GM19467 (cell line): ENCODE data around the gene DOCK6.

Experiments used
- ATAC-seq: cut with Tn5 transposase; IDR thresholded peaks from one replicate; pipeline ENCODE4 v1.9.1; 2021; ENCODE audit warnings: mild to moderate bottlenecking, moderate library complexity; ENCODE audit not compliant: unreplicated experiment

Gene DOCK6, protein sequence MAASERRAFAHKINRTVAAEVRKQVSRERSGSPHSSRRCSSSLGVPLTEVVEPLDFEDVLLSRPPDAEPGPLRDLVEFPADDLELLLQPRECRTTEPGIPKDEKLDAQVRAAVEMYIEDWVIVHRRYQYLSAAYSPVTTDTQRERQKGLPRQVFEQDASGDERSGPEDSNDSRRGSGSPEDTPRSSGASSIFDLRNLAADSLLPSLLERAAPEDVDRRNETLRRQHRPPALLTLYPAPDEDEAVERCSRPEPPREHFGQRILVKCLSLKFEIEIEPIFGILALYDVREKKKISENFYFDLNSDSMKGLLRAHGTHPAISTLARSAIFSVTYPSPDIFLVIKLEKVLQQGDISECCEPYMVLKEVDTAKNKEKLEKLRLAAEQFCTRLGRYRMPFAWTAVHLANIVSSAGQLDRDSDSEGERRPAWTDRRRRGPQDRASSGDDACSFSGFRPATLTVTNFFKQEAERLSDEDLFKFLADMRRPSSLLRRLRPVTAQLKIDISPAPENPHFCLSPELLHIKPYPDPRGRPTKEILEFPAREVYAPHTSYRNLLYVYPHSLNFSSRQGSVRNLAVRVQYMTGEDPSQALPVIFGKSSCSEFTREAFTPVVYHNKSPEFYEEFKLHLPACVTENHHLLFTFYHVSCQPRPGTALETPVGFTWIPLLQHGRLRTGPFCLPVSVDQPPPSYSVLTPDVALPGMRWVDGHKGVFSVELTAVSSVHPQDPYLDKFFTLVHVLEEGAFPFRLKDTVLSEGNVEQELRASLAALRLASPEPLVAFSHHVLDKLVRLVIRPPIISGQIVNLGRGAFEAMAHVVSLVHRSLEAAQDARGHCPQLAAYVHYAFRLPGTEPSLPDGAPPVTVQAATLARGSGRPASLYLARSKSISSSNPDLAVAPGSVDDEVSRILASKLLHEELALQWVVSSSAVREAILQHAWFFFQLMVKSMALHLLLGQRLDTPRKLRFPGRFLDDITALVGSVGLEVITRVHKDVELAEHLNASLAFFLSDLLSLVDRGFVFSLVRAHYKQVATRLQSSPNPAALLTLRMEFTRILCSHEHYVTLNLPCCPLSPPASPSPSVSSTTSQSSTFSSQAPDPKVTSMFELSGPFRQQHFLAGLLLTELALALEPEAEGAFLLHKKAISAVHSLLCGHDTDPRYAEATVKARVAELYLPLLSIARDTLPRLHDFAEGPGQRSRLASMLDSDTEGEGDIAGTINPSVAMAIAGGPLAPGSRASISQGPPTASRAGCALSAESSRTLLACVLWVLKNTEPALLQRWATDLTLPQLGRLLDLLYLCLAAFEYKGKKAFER (N-terminal part only)

DNA sequence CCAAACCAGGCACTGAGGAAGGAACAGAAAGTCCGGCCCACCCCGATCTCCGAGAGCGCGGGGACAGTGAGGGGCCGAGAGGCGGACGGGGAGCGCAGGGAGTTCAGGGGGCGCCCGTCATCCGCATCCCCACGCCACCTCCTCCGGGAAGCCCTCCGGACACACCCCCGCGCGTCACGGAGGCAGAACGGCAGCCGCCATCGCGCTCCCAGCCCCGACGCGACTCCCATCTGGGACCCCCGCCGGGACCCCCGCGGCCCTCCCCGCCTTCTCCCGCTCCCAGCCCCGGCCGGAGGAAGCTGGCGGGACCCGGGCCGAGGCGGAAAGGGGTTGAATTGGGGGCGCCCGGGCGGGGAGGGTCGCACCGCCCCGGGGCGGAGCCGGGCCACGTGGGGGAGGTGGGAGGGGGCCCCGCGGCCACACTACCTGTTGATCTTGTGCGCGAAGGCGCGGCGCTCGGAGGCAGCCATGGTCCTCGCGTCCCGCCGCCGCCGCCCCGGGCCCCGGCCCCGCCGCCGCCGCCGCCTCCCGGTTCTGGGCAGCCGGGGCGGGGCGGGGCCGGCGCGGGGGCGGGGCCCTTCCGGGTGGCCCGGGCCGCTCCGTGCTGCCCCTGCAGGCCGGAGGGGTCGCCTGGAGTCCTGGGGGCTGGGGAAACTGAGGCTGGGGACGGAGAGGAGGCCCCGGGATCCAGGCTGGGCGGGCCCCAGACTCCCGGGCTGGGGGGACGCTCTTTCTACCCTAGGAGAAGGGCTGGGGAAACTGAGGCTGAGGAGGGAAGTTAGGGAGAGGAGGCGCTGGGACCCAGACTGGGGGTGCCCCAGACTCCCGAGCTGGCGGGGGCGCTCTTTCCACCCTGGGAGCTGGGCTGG lies at the start of gene DOCK6:
Gene DOCK6, minus strand, starts transcription at position 554 of the 869 bp plus-strand sequence. Its CDS starts 84 bp downstream, at position 470.
- ATAC-seq = no peak

DNA sequence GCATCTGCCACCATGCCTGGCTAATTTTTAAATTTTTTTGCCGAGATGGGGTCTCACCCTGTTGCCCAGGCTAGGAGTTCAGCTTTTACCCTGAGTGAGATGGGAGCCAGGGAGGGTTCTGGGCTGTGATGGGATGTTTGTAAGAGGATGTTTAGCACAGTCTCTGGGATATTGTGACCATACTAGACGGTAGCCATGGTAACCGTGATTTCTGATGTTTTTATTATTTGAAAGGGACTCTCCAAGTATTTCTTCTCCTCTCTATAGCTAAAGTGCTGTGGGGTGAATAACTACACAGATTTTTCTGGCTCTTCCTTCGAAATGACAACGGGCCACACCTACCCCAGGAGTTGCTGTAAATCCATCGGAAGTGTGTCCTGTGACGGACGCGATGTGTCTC lies 44.0 kb upstream of the DOCK6 start:
- no peak for ATAC-seq

DNA sequence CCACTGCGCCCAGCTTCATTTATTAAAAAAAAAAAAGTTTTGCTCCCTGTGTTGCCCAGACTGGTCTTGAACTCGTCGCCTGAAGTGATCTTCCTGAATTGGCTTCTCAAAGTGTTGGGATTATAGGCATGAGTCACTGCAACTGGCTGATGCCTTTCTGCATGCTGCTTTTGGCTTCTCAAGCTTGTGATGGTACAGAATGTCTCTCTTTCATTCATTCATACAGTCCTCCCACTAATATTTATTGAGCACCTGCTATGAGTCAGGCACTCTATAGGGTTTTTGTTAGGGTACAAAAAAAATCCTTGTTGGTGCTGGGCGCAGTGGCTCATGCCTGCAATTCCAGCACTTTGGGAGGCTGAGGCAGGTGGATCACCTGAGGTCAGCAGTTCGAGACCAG lies 42.6 kb upstream of the DOCK6 start:
- ATAC-seq = no peak

DNA sequence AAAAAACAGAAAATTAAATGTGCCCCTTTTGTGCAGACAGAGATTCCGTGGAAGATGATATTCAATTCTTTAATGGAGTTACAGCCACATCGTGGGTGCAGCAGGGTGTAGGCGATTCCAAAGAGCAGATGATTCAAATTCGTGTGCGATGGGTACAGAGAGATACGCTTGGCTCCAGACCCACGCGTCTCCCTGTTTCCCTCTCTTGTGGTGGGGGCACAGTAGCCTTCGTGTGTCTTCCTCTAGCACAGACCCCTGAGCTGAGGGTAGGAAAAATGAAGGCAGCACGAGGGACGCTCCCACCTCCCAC lies 38.4 kb upstream of the DOCK6 start:
- ATAC-seq = no peak

DNA sequence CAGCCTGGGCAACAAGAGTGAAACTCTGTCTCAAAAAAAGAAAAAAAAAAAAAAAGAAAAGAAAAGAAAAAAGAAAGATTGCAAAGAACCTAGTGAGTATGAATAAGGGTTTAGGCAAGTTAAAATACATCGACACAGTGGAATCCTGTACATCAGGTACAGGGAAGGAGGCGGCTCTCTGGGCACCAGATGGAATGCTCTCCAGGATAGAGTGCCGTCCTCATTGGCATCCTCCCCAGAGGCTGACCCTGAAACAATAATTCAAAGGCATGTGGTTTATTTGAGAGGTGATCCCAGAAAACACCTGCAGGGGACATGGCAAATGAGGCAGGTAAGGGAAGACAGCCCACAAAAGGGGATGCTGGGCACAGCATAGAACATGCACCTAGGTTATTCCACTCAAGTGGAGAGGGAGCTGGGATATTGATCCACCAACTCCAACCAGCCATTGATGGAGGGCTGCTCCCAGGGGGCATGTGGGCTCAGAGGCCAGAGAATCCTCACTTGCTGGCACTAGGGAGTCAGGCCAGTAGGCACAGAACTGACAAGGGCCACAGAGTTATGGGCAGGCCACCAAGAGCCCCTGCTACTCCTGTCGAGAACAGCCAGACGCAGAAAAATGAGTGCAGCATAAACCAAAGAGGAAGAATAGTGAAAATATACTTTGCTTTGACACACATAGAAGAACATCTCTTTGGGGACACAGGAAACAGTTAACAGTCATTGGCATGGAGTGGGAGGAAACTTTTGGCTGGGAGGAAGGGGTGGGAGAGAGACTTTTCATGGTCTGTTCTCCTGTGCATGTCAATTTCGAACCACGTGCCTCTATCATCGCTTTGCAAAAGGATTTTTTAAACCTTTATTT lies 37.9 kb upstream of the DOCK6 start:
- ATAC-seq = no peak

DNA sequence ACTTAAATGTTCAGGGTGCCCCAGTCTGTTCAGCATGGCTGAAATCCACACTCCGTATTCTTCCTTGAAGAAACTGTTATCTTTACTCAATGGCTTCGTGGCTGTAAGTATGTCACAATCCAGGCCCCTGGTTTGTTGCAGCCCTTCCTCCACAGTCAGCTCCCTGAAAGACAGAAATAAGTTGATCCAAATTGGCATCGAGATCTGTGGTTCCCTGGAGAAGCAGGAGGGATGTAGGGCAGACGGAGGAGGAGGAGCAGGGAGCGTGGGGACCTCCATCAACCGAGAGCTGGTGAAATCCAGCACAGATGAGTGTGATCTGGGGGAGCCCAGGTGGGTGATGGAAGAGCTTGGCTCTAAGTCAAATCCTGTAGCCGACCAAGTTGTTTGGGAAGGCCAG lies 33.9 kb upstream of the DOCK6 start:
- no peak for ATAC-seq

DNA sequence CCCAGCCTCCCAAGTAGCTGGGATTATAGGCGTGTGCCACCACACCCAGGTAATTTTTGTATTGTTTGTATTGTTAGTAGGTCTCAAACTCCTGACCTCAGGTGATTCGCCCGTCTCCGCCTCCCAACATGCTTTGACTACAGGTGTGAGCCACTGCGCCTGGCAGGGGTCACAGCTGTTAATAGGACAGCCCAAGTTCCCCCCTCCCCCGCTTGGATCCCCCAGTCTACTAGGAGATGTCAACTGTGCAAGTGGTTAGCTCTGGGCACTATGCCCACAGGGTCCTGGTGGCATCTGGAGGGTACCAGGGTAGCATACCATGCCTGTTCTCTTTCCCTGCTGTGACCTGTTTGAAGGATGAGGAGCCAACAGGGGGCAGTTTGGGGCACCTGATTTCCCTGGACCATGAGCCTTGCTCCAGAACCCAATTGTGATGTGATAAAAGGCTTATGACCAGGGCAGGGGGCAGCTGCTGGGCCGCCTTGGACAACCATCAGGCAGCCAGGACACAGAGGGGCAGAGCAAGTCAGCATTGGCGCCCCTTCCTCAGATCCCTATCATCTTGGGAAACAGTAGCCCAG lies 33.4 kb upstream of the DOCK6 start, which contains the start of gene TSPAN16:
Gene TSPAN16, plus strand, starts transcription at position 496 of the 581 bp plus-strand sequence. CDS start 138 bp downstream, outside the sequence.
- ATAC-seq = no peak

DNA sequence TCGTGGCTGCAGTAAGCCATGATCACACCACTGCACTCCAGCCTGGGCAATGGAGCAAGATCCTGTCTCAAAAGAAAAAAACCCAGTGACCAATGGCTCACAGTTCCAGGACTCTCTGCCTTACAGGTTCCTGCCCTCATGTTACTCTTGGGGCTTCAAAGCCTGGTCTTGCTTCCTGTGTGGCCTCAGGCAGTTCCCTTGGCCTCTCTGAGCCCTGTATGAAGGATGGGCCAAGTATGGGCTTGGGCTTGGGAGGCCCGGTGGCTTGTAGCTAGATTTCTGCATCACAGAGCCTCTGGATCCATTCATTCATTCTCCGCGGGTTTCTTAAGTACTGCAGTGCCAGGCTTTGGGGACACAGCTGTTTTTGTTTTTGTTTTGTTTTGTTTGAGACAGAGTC lies 32.9 kb upstream of the DOCK6 start:
- ATAC-seq = no peak

DNA sequence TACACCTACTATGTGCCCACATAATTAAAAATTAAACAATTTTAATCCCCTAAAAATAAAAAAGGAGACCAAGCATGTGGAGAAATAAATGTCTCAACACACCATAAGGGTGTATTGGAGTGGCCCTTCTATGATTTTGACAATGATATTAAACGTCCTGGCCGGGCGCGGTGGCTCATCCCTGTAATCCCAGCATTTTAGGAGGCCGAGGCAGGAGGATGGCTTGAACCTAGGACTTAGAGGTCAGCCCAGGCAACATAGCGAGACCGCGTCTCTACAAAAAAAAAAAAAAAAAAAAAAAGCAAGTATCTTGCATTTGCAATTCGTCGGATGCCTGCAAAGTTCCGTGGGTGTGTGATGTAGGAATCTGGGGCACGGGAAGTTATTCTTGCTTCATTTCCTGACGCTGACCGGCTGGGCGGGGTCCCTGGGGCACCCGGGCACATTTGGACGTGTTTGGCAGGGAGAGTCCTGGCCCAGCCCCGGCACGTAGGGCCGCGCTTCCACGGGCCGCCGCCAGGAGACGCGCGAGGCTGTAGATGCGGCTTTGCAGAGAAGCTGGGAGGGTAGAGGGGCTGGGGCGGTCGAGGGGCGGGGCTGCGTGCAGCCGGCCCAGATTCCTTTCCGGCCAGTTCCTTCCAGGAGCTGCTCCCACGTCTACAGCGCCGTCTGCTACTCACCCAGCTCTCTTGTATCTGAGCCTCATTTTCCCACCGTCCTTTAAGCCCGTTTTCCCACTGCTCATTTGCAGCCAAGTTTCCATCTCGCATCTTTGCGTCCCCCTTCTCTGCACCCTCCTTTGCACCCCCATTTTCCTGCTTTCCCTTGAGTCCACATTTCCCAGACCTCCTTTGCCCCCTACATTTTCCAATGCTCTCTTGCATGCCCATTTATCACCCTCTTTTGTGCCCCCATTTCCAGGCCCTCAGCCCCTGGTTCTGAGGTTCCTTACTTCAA lies 31.4 kb upstream of the DOCK6 start:
- peak; percentile 56 for ATAC-seq

DNA sequence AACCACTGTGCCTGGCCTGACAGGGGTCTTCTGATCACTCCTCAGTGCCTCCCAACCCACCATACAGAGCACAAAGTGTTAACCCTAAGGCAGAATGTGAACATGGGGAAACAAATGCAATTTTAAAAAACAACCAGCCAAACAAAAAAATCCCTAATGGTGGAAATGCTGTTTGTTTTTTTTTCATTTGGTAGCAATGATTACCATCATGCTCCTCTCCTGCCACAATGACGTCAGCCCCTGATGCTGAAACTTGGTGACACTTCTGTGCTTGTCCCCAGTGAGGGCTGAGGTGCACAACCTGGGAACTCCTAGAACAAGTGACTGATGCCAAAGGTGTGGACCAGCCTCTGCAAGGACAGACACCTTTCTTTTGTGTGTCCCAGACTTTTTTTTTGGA lies 29.7 kb upstream of the DOCK6 start:
- no peak for ATAC-seq

DNA sequence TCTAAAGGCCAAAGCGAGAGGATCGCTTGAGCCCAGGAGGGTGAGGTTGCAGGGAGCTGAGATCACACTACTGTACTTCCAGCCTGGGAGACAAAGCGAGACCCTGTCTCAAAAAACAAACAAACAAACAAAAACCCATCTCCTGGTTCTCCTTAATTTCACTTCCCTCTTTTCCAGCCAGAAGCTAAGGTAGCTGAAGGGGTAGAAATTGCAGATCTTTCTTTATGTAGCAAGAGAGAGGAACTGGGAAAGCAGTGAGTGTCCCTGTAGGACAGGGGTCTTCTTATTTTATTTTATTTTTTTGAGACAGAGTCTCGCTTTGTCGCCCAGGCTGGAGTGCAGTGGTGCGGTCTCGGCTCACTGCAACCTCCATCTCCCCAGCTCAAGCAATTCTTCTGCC lies 29.1 kb upstream of the DOCK6 start:
- ATAC-seq = no peak

DNA sequence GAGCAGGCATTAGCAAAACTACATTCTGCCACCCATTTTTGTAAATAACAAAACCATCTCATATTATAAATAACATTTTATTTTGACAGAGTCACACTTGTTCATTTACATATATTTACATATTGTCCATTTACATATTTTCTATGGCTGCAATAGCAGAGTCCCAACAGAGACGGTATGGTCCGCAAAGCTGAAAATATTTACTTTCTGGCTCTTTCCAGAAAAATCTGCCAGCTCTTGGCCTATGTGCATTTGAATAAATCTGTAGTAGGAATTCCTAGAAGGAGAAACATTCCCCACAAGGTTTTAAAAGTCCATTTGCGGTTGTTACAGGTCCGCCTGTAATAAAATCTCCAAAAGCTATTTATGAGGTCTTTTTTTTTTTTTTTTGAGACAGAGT lies 27.9 kb upstream of the DOCK6 start:
- ATAC-seq = no peak

DNA sequence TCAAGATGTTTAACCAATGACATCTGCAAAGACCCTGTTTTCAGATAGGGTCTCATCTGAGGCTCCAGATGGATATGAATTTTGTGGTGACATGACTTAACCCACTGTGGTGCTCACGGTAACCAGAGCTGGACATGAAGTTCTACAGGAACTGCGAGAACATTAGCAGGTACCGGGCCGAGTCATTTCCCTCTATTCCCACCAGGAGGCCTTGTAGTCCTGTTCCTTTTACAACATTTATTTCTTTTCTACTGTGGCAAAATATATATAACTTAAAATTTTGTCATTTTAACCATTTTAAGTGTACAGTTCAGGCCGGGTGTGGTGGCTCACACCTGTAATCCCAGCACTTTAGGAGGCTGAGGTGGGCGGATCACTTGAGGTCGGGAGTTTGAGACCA lies 26.0 kb upstream of the DOCK6 start:
- no peak for ATAC-seq

DNA sequence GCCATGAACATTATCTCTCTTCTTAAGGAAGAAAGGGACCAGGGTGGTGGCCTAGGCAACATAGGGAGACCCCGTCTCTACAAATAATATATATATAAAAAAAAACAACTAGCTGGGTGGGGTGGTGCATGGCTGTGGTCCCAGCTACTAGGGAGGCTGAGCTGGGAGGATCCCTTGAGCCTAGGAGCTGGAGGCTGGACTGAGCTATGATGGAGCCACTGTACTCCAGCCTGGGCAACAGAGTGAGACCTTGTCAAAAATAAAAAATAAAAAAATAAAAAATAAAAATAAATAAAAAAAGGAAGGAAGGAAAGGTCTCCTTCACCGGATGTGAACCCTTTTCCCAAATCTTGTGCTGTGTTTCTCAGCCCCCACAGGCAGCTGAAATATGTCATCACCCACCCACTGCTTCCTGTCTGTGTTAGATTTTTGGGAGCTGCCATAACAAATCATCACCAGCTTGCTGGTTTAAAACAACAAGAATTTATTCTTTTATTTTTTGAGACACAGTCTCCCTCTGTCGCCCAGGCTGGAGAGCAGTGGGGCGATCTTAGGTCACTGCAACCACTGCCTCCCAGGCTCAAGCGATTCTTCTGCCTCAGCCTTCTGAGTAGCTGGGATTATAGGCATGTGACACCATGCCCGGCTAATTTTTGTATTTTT lies 24.1 kb upstream of the DOCK6 start:
- ATAC-seq = no peak

DNA sequence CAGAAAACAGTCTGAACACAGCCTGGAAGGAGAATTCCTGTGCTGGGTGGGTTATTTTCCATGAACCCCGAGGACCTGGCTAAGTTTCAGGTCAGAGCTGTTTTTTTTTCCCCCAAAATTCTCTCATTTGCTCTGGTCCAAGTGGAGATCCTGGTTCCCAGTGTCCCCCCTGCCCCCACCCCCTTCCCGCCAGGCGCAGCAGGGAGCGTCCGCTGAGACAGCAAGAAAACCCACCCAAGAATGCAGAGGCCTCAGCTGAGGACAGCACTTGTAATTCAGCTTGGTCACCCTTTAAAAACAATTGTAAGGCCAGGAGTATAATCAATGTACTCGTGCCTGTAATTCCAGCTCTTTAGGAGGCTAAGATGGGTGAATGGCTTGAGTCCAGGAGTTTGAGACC lies 22.2 kb upstream of the DOCK6 start:
- no peak for ATAC-seq

DNA sequence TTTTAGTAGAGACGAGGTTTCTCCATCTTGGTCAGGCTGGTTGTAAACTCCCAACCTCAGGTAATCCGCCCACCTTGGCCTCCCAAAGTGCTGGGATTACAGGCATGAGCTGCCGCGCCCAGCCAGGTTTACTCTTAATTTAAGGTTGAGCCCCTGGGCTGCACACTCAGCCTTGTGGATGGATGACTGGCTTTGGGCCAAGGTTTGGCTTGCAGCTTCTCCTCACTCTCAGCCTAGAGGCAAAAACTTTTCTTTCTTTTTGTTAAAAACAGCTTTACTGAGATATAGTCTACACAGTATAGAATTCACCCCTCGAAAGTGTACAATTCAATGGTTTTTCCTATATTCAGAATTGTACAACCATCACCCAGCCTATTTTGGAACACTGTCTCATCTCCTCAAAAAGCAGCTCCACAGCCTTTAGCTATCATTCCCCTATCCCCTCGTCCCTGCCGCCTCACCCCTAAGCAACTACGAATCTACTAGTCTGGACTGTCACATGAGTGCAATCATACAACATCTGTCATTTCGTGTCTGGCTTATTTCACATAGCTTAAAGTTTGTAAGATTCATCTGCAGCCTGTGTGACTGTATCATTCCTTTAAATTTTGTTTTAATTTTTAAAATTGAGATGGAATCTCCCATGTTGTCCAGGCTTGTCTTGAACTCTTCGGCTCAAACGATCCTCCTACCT lies 19.2 kb upstream of the DOCK6 start:
- no peak for ATAC-seq
